GM18873 (cell line): ENCODE results near the gene SNX17.
"Not testable (repeated sequence)": the region's sequence is repeated elsewhere in the genome, so short reads cannot be mapped to it uniquely, and the experiment has no call there.

Source experiments
- ATAC-seq: cut with Tn5 transposase; IDR thresholded peaks from one replicate; pipeline ENCODE4 v1.9.1; 2021; ENCODE audit warnings: mild to moderate bottlenecking, moderate library complexity, moderate number of reproducible peaks; ENCODE audit not compliant: unreplicated experiment, low FRiP score

SNX17 gene

GRCh38 chr2:27390822-27391679, 20.6 kb downstream of the SNX17 start:
- ATAC-seq: no peak

- ATAC-seq: no peak
Measured at GRCh38 chr2:27393225-27393624, 22.8 kb downstream of the SNX17 start.

- ATAC-seq: no peak
Measured at GRCh38 chr2:27398962-27399361, 28.5 kb downstream of the SNX17 start.

- no peak for ATAC-seq
Measured at GRCh38 chr2:27400348-27401135, 30.1 kb downstream of the SNX17 start.

- no peak for ATAC-seq
Measured at GRCh38 chr2:27407798-27408491, 37.5 kb downstream of the SNX17 start.

GRCh38 chr2:27408601-27409320, 38.3 kb downstream of the SNX17 start:
- peak; percentile 22 for ATAC-seq

- peak; percentile 80 for ATAC-seq
Measured at GRCh38 chr2:27409321-27410073, 39.1 kb downstream of the SNX17 start, which contains the start of gene PPM1G. TSS of gene PPM1G (minus strand) at chr2:27409591. CDS start at chr2:27409422, 169 bp downstream.

- no peak for ATAC-seq
Measured at GRCh38 chr2:27412419-27413152, 42.2 kb downstream of the SNX17 start.

- no peak for ATAC-seq
Measured at GRCh38 chr2:27416151-27416550, 45.7 kb downstream of the SNX17 start.

- ATAC-seq: no peak
Measured at GRCh38 chr2:27420996-27421395, 50.6 kb downstream of the SNX17 start.

GRCh38 chr2:27421660-27422250, 51.3 kb downstream of the SNX17 start:
- ATAC-seq: no peak

- ATAC-seq: no peak
Measured at GRCh38 chr2:27422958-27423357, 52.5 kb downstream of the SNX17 start.

GRCh38 chr2:27425039-27425438, 54.6 kb downstream of the SNX17 start:
- not testable (repeated sequence) for ATAC-seq
